Heart left ventricle (tissue), 13 donors: ENCODE measurements around the gene SRPRA.

ENCODE experiments used
- CTCF ChIP-seq, 12 donors: fragments of 200-600 bp; sonication (generic) in 4 of 12; IDR thresholded peaks; one replicate each; pipeline versions ENCODE4 v1.5.0 to v1.8.0; 2018 to 2022; ENCODE audit warnings: antibody characterized with exemption in 12 of 12, mild to moderate bottlenecking in 5 of 12
- POLR2A ChIP-seq, 2 donors: fragments of 450-650 bp; IDR thresholded peaks; one replicate each; pipeline ENCODE4 v1.6.1; 2017; ENCODE audit warnings: antibody characterized with exemption in 2 of 2, mild to moderate bottlenecking in 2 of 2, moderate library complexity in 2 of 2
- donor health status: ischemic (EF 13 %, LVEDD 7.1; RV severe dilation, severe dysfunction).
- donor health status: DM: no; HTN: yes; CAD: no.
- donor health status: DM: no; HTN: no; CAD: no.
- donor health status: ischemic (EF 25% LVEDD 6.9; RV normal size, moderate dysfunction).
- donor health status: ischemic (EF 25% LVEDD 5.7; RV mildly dilated, moderate dysfunction).
- donor health status: ischemic (EF 35%, LVEDD 5.7; RV mildly dilated, moderate dysfunction).
- donor health status: nonischemic (EF 11% LVEDD 7.7; RV severe dilation, severe dysfunction).
- donor health status: DM: yes; HTN: yes; CAD: no.
- donor health status: PGD.
- donor health status: ischemic (EF 29% LVEDD 5.4; RV normal size, mild dysfunction).
- donor health status: nonischemic (EF 23%, LVEDD 6.1; RV moderate dilation, normal function).

DNA sequence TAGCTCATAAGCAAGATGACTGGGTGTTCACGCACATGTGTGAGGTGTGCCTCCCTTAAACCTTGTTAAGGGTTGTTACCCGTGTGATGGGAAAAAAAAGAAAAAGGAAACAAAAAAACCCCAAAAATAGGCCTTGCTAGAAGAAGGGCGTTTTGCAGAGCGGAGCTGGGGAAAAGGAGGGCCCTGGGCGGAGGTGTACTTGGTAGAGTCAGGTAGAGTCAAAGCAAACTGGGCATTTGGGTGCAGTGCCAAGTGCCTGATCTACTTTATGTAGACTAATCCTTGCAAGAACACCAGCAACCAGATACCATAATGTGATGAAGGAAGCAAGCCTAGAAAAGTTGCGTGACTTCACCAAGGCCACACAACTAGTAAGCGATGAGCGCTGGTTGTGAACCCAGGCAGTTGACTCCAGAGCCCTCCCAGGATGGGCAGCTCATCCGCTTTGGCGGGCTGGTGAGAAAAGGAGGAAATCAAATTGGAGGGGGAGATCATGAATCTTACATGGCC is 13.0 kb upstream of the SRPRA start:
- TF ChIP-seq CTCF (IDR thresholded peaks at IDR 0.05) (no peak), POLR2A (IDR thresholded peaks at IDR 0.05) (no peak)
